MG63 (cell line): ENCODE results near the gene PAPPA2. TPM values are rescaled to one million over a fixed set of nuclear protein-coding genes. Genes with fewer than 3 reads are reported as not detected.

ENCODE experiments used
- DNase-seq: peaks from one replicate; pipeline ENCODE4 v3.0.0-alpha.2; 2020
- H3K27me3 ChIP-seq: fragments of 250-450 bp; sonication (Bioruptor Pico); 2 replicates; pipeline ENCODE4 v1.5.1; 2020; ENCODE audit warnings: mild to moderate bottlenecking, moderate library complexity
- H3K36me3 ChIP-seq: fragments of 250-450 bp; sonication (Bioruptor Pico); 2 replicates; pipeline ENCODE4 v1.5.1; 2020; ENCODE audit warnings: mild to moderate bottlenecking, moderate library complexity
- H3K4me3 ChIP-seq: fragments of 250-450 bp; sonication (Bioruptor Pico); 2 replicates; pipeline ENCODE4 v1.5.1; 2020; ENCODE audit warnings: mild to moderate bottlenecking, moderate library complexity
- H3K9me3 ChIP-seq: fragments of 250-450 bp; sonication (Bioruptor Pico); 2 replicates; pipeline ENCODE4 v1.5.1; 2020; ENCODE audit warnings: mild to moderate bottlenecking, moderate library complexity
- total RNA-seq: library from RNA; depleted of rRNA; stranded (reverse); fragments of >200 nt; shearing (Covaris generic); gene quantifications from 2 replicates; pipeline ENCODE4 v1.2.3, GENCODE V29; 2014; ENCODE audit warnings: low replicate concordance

Gene PAPPA2
- total RNA-seq, 1 experiment from 2014 or later, result 0.53 TPM

- DNase-seq, result no peak
- no peaks in the 10 kb centered on the region for H3K36me3 ChIP-seq
- H3K27me3 ChIP-seq, result peaks cover 3% of the 10 kb centered on the region; the same call in 1 of the 2 replicates
- H3K9me3 ChIP-seq, result no peaks in the 10 kb centered on the region
- H3K4me3 ChIP-seq, result no peak overlapping the region
These were observed 320.3 kb downstream of the PAPPA2 start for GRCh38 chr1:176783309-176783708.

GRCh38 chr1:176785056-176785455 is 322.1 kb downstream of the PAPPA2 start:
- H3K9me3 ChIP-seq, result no peaks in the 10 kb centered on the region
- H3K27me3 ChIP-seq, result peaks cover 3% of the 10 kb centered on the region; the same call in 1 of the 2 replicates
- H3K36me3 ChIP-seq, result no peaks in the 10 kb centered on the region
- no peak overlapping the region for H3K4me3 ChIP-seq
- DNase-seq, result no peak

GRCh38 chr1:176785791-176786190 is 322.8 kb downstream of the PAPPA2 start:
- H3K9me3 ChIP-seq, result no peaks in the 10 kb centered on the region
- H3K36me3 ChIP-seq, result no peaks in the 10 kb centered on the region
- no peak overlapping the region for H3K4me3 ChIP-seq
- no peaks in the 10 kb centered on the region; the same call in 1 of the 2 replicates for H3K27me3 ChIP-seq
- DNase-seq, result no peak

GRCh38 chr1:176786274-176786673 is 323.3 kb downstream of the PAPPA2 start:
- Histone ChIP-seq H3K36me3 (no peaks in the 10 kb centered on the region), H3K9me3 (no peaks in the 10 kb centered on the region), H3K4me3 (no peak overlapping the region), H3K27me3 (no peaks in the 10 kb centered on the region; the same call in 1 of the 2 replicates)
- DNase-seq, result no peak

- no peaks in the 10 kb centered on the region for H3K36me3 ChIP-seq
- DNase-seq, result no peak
- H3K27me3 ChIP-seq, result no peaks in the 10 kb centered on the region
- H3K4me3 ChIP-seq, result no peak overlapping the region
- no peaks in the 10 kb centered on the region for H3K9me3 ChIP-seq
These were observed 326.7 kb downstream of the PAPPA2 start for GRCh38 chr1:176789571-176790090.

- H3K9me3 ChIP-seq, result no peaks in the 10 kb centered on the region
These were observed 327.8 kb downstream of the PAPPA2 start for GRCh38 chr1:176790786-176791185.

GRCh38 chr1:176791906-176792305 is 328.9 kb downstream of the PAPPA2 start:
- Histone ChIP-seq H3K36me3 (no peaks in the 10 kb centered on the region), H3K27me3 (0 out of 2 replicates have a peak, but pooled peaks cover 4% of the 10 kb centered on the region), H3K4me3 (no peak overlapping the region), H3K9me3 (no peaks in the 10 kb centered on the region)
- DNase-seq, result no peak

More at GRCh38 chr1:176790786-176791185, 327.8 kb downstream of the PAPPA2 start:
- Histone ChIP-seq H3K4me3 (no peak overlapping the region), H3K27me3 (no peaks in the 10 kb centered on the region), H3K36me3 (no peaks in the 10 kb centered on the region)
- no peak for DNase-seq

GRCh38 chr1:176794897-176795508 is 332.0 kb downstream of the PAPPA2 start:
- no peaks in the 10 kb centered on the region for H3K36me3 ChIP-seq
- no peak overlapping the region for H3K4me3 ChIP-seq
- DNase-seq, result no peak
- no peaks in the 10 kb centered on the region for H3K9me3 ChIP-seq
- H3K27me3 ChIP-seq, result 0 out of 2 replicates have a peak, but pooled peaks cover 4% of the 10 kb centered on the region

- Histone ChIP-seq H3K9me3 (no peaks in the 10 kb centered on the region), H3K36me3 (no peaks in the 10 kb centered on the region), H3K27me3 (0 out of 2 replicates have a peak, but pooled peaks cover 4% of the 10 kb centered on the region), H3K4me3 (no peak overlapping the region)
- DNase-seq, result no peak
These were observed 333.0 kb downstream of the PAPPA2 start for GRCh38 chr1:176795929-176796328.

- Histone ChIP-seq H3K27me3 (0 out of 2 replicates have a peak, but pooled peaks cover 4% of the 10 kb centered on the region), H3K9me3 (no peaks in the 10 kb centered on the region), H3K36me3 (no peaks in the 10 kb centered on the region), H3K4me3 (no peak overlapping the region)
- no peak for DNase-seq
These were observed 333.6 kb downstream of the PAPPA2 start for GRCh38 chr1:176796583-176796982.

- no peaks in the 10 kb centered on the region for H3K9me3 ChIP-seq
- H3K4me3 ChIP-seq, result no peak overlapping the region
- no peaks in the 10 kb centered on the region for H3K36me3 ChIP-seq
- no peak for DNase-seq
- 0 out of 2 replicates have a peak, but pooled peaks cover 4% of the 10 kb centered on the region for H3K27me3 ChIP-seq
These were observed 336.4 kb downstream of the PAPPA2 start for GRCh38 chr1:176799327-176799726.

- H3K4me3 ChIP-seq, result no peak overlapping the region
- 0 out of 2 replicates have a peak, but pooled peaks cover 4% of the 10 kb centered on the region for H3K27me3 ChIP-seq
- DNase-seq, result no peak
- no peaks in the 10 kb centered on the region for H3K36me3 ChIP-seq
- no peaks in the 10 kb centered on the region for H3K9me3 ChIP-seq
These were observed 338.1 kb downstream of the PAPPA2 start for GRCh38 chr1:176800978-176801513.

- Histone ChIP-seq H3K36me3 (no peaks in the 10 kb centered on the region), H3K27me3 (0 out of 2 replicates have a peak, but pooled peaks cover 1% of the 10 kb centered on the region), H3K9me3 (no peaks in the 10 kb centered on the region), H3K4me3 (no peak overlapping the region)
- peak; percentile 32 for DNase-seq
These were observed 338.6 kb downstream of the PAPPA2 start for GRCh38 chr1:176801514-176802020.

GRCh38 chr1:176802316-176802715 is 339.3 kb downstream of the PAPPA2 start:
- H3K9me3 ChIP-seq, result no peaks in the 10 kb centered on the region
- no peaks in the 10 kb centered on the region for H3K36me3 ChIP-seq
- no peak for DNase-seq
- H3K4me3 ChIP-seq, result no peak overlapping the region
- H3K27me3 ChIP-seq, result no peaks in the 10 kb centered on the region

GRCh38 chr1:176803042-176803441 is 340.1 kb downstream of the PAPPA2 start:
- Histone ChIP-seq H3K9me3 (no peaks in the 10 kb centered on the region), H3K36me3 (no peaks in the 10 kb centered on the region), H3K4me3 (no peak overlapping the region), H3K27me3 (no peaks in the 10 kb centered on the region)
- DNase-seq, result no peak

- H3K27me3 ChIP-seq, result no peaks in the 10 kb centered on the region
- H3K4me3 ChIP-seq, result no peak overlapping the region
- DNase-seq, result no peak
- H3K9me3 ChIP-seq, result no peaks in the 10 kb centered on the region
- no peaks in the 10 kb centered on the region for H3K36me3 ChIP-seq
These were observed 340.6 kb downstream of the PAPPA2 start for GRCh38 chr1:176803596-176803995.

- DNase-seq, result no peak
- Histone ChIP-seq H3K27me3 (no peaks in the 10 kb centered on the region), H3K36me3 (no peaks in the 10 kb centered on the region), H3K9me3 (no peaks in the 10 kb centered on the region), H3K4me3 (no peak overlapping the region)
These were observed 346.3 kb downstream of the PAPPA2 start for GRCh38 chr1:176809292-176809691.
